HG02870 (cell line): ENCODE measurements around the gene POC1A.
"Not testable (repeated sequence)": the region's sequence is repeated elsewhere in the genome, so short reads cannot be mapped to it uniquely, and the experiment has no call there.

Experiments
- ATAC-seq: cut with Tn5 transposase; IDR thresholded peaks from one replicate; pipeline ENCODE4 v1.9.1; 2021; ENCODE audit warnings: mild to moderate bottlenecking, moderate library complexity; ENCODE audit not compliant: unreplicated experiment

The POC1A gene

GRCh38 chr3:52036222-52036694, 118.0 kb downstream of the POC1A start:
- no peak for ATAC-seq

GRCh38 chr3:52034651-52035050, 119.6 kb downstream of the POC1A start:
- ATAC-seq = no peak

GRCh38 chr3:52034212-52034611, 120.0 kb downstream of the POC1A start:
- no peak for ATAC-seq

- ATAC-seq = not testable (repeated sequence)
Measured at GRCh38 chr3:52033748-52034147, 120.5 kb downstream of the POC1A start.

- no peak for ATAC-seq
Measured at GRCh38 chr3:52032702-52033408, 121.4 kb downstream of the POC1A start.

GRCh38 chr3:52031896-52032295, 122.3 kb downstream of the POC1A start:
- ATAC-seq = no peak

GRCh38 chr3:52030714-52031310, 123.4 kb downstream of the POC1A start:
- ATAC-seq = no peak

GRCh38 chr3:52029535-52029934, 124.7 kb downstream of the POC1A start:
- no peak for ATAC-seq

- ATAC-seq = no peak
Measured at GRCh38 chr3:52029053-52029452, 125.2 kb downstream of the POC1A start.

- no peak for ATAC-seq
Measured at GRCh38 chr3:52028572-52028971, 125.7 kb downstream of the POC1A start.

- ATAC-seq = no peak
Measured at GRCh38 chr3:52026041-52026440, 128.2 kb downstream of the POC1A start.

GRCh38 chr3:52025453-52025852, 128.8 kb downstream of the POC1A start:
- ATAC-seq = no peak
